Eye (tissue), 1 donor: ENCODE results near the gene CCDC158.
"Not testable (repeated sequence)": the region's sequence is repeated elsewhere in the genome, so short reads cannot be mapped to it uniquely, and the experiment has no call there.

Experiments
- DNase-seq: peaks from one replicate; pipeline ENCODE4 v3.0.0-alpha.2; 2015

Gene CCDC158

DNA sequence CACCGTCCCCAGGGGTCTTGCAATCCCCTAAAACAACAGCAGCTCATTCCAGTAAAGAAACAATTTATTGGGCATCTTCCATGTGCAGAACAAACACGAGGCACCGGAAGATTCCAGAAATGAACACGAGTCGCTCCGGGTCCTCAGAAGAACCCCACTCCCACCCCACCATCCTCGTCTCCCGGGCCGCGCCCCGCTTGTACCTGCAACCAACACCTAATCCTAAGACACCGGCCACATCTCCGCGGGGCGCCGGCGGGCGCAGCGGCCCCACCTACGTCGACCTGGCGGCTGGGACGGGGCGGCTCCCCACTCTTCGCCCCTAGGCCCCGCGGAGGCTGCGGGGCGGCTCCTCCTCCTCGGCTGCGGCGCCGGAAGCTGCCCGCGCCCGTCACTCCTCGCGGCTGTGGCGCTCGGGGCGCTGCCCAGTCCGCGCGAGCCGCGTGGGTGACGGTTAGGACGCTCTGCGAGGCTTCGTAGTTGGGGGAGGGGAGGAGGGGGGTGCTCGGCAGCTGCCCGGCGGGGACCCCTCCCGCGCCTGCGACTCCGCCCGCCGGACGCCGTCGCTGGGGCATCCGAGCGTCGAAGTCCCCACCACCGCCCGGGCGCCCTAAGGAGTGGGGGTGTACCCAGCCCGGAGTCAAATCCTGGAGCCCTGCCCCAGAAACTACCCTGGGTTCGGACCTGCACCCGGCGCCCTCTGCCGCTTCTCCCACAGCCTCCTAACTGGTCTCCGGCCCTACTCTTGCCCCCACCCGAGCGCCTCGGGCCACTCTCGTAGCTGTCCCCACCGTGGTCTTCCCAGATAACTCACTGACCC is at the start of gene CCDC158:
TSS of gene CCDC158 (minus strand) at position 380 of the 820 bp plus-strand sequence. CDS start 17,934 bp downstream, outside the sequence.
- DNase-seq = peak; percentile 75

DNA sequence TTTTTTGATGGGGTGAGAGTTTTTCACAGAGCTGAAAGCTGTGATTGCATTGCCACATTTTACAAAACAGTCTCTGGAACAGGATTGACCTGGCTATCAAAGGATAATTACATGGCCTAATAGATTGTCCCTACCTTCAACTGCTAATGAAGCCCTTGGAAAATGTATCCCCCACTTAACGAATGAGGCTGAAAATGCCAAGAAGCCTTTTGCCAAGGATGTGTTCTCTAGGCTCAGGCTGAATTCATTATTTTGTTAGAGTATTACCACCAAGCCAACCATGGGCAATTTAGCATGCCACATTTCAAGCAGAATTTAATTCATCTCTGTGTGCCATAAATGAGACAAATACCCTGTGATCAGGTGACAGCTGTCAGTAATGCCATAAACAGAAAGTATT is 49.6 kb upstream of the CCDC158 start:
- no peak for DNase-seq

DNA sequence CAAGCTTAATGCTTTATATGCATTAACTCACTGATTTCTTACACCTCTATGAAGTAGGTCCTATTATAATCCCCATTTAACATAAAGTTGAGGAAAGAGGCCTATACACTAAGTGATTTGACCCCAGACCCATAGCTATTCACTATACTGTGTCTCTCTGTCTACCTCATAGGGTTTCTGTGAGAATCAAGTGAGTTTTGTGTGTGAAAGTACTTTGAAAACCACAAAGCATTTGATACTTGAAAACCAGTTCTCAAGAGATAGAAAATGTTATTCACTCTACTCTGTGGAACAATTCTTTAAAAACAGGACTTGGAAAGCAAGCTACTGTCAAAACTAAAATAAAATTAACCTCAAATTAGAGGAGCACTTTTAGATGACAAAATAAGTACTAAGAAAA is 49.1 kb upstream of the CCDC158 start:
- DNase-seq = no peak

DNA sequence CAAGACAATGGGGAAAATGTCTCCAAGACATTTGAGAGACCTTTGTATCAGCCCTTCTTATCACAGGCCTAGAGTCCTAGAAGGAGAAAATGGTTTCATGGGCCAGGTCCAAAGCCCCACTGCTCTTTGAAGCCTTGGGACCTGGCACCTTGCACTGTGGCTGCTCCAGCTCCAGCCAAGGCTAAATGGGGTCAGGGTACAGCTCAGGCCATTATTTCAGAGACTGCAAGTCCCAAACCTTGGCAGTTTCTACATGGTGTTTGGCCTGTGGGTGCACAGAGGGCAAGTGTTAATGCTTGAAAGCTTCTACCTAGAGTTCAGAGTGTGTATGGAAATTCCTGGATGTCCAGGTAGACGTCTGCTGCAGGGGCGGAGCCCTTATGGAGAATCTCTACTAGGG is 42.6 kb upstream of the CCDC158 start:
- no peak for DNase-seq

DNA sequence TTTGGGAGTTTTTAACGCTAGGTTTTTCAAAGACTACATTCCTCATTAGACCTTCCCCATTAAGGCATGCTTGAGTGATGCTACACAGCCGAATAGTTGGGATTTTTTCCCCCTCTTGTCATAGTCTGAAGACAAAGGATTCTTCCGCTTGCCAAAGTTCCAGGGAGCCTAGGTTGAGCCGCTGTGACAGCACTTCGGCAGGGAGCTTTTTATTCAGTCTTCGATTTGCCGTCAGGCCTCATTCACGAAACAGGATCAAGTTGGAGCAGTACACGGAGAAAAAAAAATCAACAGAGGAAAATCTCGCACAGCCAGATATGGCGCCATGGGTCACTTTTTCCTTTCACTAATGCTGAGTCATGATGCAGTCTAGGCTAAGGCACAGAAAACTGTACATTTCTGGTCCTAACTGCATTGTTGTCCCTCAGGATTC is 38.4 kb upstream of the CCDC158 start:
- DNase-seq = peak; percentile 96

DNA sequence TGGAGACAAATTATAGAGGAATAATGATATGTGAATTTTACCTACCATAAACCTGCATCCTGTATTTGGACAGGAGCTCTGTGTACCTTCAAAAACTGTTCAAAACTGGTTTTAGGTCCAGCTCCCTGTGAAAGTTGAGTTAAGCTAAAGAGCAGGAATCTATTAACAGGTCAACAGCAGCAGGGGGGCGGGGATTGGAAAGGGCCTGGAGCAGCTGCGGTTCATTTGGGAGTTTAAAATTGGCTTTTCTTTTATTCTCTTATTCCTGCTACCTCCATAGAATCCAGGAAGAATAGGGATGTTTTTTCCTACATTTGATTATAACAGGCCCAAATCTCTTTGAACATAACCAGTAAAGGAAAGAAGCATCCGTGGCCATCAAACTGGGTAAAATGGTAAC is 37.9 kb upstream of the CCDC158 start:
- DNase-seq = peak; percentile 90

DNA sequence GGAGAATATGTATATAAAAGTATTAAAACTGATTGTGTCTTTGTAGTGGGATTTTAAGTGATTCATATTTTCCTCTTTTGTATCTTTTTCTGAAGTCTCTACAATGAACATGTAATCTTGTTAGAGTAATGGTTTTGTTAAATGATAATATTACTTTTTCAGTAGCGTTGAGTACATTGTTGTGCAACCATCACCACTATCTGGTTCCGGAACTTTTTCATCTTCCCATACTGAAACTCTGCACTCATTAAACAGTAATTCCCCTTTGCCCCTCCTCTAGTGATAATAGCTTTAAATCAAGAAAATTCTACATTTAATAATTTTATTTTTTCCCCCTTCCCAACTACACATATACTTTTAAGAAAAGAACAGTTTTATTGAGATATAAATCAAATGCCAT is 37.4 kb upstream of the CCDC158 start:
- no peak for DNase-seq

DNA sequence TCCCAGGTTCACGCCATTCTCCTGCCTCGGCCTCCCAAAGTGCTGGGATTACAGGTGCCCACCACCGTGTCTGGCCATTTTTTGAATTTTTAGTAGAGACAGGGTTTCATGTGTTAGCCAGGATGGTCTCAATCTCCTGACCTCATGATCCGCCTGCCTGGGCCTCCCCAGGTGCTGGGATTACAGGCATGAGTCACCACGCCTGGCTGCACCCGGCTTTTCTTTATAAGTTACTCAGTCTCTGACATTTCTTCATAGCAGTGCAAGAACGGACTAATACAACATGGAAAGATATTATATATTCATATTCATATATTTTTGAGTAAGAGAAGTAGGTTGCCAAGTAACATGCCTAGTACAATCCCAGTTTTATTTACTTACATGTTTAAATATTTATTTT is 36.9 kb upstream of the CCDC158 start:
- DNase-seq = no peak

DNA sequence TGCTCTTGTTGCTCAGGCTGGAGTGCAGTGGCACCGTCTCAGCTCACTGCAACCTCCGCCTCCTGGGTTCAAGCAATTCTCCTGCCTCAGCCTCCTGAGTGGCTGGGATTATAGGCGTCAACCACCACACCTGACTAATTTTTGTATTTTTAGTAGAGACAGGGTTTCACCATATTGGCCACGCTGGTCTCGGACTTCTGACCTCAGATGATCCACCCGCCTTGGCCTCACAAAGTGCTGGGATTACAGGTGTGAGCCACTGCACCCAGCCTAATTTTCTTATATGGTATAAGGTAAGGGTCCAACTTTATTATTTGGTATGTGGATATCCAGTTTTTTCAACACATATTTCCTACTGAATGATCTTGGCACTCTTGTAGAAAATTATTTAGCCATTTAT is 33.1 kb upstream of the CCDC158 start:
- not testable (repeated sequence) for DNase-seq

DNA sequence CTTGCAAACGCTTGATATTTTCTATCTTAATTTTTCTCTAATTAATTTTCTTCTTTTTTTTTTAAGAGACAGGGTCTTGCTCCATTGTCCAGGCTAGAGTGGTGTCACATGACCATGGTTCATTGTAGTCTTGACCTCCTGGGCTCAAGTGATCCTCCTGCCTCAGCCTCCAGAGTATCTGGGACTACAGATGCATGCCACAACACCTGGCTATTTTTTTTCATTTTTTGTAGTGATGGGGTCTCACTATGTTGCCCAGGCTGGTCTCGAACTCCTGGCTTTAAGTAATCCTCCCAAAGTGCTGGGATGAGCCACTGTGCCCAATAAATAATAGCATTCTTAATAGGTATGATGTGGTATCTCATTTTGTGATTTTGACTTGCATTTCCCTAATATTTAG is 32.3 kb upstream of the CCDC158 start:
- no peak for DNase-seq

DNA sequence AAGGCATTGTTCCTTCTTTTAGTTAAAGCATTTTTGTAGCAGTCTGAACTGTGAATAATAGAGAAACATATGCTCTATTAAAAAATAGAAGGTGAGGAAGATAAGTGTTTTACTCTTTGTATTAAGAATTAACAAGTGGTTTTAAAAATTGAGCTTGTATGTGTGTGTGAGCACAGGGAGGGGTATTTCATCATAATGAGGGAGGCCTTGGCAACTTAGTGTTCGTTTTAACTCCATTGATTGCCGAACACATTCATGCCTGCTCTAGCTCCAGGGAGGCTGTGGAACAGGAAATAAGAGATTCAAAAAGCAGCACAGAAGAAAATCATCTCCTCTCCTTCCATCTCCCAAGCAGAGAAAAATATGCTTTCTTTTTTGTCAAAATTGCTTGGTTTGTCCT is 28.9 kb upstream of the CCDC158 start:
- peak; percentile 82 for DNase-seq

DNA sequence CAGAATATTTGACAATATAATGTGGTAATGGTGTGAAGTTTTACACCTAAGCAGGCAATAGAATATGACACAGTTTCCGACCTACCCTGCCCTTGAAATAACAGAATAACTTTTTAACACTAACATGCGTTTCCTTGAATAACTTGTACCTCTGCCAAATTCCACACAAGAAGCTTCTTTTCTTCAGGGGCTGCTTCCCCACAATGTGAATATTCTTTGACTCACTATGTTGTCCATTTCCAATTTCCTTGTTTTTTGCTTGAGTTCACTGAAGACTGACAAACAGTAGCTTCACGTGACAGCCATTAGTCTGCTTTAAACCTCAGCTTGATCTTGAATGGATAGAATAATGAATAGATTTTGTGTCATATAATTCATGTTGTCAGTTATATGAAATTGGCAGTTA is 28.4 kb upstream of the CCDC158 start:
- peak; percentile 80 for DNase-seq

DNA sequence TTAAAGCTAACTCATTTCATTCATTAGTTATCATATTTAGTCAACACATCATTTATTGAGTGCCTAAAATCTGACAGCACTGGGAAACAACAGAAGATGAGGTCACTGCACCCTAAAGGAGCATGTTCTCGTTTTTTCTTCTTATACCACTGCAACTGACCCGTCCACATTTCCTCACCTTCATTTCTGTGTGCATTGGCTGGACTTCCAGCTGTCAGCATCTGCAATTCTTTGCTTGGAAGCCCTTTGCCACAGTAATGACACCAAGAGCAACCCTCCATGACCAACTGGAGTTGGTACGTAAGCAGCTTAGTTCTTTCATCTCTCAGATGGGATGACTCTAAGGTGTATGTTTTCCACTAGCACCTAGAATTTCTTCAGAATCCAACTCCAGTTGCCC is 27.3 kb upstream of the CCDC158 start:
- DNase-seq = peak; percentile 37

DNA sequence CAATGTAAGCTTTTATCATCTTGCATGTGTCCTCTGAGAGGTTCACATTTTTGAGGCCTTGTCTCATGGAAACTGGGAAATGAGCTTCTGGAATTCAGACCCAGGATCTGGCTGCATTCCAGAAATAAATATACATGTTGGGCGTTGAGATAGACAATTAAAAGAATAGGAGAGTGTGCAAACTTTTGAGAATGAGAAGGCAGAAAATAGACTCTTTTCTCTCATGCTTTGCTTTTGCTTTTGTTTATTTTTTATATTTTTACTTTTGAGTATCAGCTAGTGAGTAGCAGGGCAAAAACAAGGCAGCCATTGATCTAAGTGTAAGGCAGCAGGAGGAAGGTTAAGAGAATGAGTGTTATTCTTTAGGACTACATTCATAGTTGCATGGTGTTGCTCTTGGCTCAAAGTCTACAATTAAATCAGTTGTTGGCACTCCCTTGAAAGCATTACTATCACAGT is 26.5 kb upstream of the CCDC158 start:
- DNase-seq = no peak

DNA sequence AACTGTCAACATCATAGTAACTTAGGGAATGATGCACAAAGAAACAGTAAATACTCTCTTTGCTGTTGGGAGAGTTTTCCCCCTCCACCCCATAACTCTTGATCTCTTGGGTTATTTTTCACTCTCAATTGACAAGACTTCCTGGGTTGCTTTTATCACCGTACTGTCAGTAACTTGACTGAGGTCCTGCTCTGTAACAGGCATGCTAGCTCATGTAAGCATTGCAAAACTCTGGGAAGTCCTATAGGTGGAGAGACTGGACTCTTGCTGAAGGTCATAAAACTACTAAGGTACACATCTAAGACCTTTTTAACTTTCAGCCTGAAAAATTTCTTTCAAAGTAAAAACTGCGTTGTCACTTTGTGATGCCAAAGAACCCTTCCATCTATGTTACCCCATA is 25.0 kb upstream of the CCDC158 start:
- no peak for DNase-seq

DNA sequence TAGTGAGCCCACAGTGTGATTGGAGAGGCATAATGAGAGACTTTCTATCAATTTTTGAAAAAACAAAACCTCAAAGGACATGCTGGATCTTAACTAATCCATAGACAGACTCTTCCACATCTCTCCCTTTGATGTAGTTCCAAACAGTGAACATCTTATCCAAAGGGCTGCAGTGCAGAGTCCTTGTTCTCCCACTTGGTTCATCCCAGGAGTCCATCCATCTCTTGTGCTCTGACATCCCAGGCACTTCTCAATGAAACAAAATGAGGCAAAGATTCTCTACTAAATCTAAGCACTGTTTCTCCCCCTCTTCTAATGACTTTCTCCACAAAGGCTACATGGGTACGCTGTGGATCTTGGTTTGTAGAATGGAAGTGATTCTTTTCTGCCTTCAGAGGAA is 22.4 kb upstream of the CCDC158 start:
- no peak for DNase-seq

DNA sequence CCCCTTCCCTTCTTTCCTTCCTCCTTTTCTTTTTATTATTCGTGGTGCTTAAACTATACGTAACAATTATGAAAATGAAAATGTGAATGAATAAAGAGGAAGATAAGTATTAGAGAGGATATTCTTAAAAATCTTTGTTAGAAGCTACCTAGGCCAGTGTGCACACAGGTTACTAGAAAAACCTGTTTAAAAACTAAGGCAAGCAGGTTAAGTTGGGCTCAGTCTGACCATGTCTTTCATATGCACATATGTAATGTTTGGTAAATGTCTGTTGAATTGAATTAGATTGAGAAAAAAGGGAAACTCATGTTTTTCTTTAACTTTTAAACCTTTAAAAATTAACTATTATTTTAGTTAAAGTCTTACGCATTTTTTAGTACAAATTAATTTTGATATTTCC is 21.9 kb upstream of the CCDC158 start:
- no peak for DNase-seq

DNA sequence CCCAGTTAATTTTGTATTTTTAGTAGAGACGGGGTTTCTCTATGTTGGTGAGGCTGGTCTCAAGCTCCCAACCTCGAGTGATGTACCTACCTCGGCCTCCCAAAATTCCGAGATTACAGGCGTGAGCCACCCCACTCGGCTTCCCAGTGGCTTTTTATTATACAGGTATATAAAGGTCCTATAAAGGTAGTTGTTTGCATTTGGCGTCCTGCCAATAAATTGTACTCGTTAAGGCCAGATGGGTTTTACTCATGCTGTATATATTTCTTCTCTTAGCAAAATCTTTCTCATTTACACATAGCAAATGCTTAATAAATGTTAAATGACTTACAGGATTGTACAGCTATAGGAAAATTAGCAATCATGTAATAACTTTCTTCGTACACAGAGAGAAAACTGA is 20.9 kb upstream of the CCDC158 start:
- DNase-seq = no peak

DNA sequence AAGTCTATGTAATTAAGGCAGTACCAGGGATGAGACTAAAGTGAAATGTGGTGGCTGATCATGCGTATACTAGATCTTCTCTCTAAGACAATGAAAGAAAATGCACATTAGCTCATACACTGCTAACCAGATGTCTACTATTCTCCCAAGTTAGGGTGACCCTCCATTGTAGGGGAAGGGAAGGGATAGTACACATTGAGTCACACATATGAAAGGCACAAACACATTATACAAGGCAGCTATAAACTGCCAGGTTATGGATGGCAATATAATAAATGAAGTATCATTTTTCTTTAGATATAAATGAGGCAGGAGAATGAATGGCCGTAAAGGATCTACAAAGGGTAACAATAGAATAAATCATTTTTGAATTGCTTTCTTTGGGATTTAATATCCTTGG is 18.6 kb upstream of the CCDC158 start:
- no peak for DNase-seq

DNA sequence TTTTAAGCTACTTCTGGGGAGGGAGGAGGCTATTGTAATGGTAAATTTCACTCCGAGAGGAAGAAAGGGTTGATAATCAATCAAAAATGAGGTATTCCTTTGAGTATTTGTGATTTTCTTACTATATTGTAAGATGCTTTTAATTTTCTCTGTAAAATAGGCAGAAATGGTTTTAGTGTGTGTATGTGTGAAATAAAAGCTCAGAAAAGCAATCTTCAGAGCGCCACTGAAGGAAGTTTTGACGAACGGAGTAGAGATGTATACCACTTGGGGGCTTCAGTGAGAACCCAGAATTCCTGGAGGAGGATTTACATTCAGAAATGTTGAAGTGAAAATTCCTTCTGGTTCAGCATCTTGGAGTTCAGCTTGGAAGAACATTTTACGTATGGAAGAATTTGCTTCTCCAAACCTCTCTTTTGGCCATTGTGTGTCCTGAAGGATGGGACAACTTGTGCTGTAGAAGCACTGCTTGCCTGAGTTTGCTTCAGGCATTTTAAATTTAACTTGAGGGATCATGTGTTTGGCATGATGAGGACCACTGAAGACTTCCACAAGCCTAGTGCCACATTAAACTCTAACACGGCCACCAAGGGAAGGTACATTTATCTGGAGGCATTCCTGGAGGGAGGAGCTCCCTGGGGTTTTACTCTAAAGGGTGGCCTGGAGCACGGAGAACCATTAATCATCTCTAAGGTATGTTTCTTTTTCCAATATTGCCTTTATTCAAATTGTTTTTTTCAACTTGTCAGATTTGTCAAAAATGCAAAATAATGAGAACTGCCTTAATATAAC is 14.8 kb upstream of the CCDC158 start:
- peak; percentile 76 for DNase-seq

DNA sequence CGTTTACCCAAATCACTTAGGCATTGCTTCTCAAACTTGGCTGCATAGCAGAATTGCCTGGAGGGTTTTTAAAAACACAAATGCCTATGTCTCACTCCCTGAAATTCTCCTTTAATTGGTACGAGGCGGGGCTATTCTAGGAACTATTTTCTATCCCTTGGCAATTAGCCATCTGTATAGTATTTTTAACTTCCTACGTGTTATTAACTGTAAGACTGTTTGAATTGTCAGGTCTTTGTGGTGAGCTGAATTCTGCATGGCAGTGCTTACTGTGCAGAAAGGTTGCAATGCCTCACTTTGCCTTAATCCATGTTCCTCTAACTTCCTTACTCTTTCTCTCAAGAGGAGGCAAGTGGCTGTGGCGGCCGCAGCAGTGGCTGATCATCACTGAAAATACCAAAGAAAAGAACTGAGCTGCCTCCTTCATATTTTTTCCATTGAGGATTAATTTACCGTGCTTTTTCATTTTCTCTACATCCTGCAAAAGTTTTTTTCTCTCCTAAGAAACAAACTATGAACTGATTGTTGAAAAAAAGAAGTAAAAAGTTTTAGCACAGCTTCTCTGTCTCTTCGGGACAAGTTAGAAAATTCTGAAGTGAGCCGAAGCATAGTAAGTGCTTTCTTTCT is 14.1 kb upstream of the CCDC158 start, which contains the start of gene SHROOM3:
TSS of gene SHROOM3 (plus strand) at position 329 of the 627 bp plus-strand sequence. CDS start 824 bp downstream, outside the sequence.
- DNase-seq = peak; percentile 84

DNA sequence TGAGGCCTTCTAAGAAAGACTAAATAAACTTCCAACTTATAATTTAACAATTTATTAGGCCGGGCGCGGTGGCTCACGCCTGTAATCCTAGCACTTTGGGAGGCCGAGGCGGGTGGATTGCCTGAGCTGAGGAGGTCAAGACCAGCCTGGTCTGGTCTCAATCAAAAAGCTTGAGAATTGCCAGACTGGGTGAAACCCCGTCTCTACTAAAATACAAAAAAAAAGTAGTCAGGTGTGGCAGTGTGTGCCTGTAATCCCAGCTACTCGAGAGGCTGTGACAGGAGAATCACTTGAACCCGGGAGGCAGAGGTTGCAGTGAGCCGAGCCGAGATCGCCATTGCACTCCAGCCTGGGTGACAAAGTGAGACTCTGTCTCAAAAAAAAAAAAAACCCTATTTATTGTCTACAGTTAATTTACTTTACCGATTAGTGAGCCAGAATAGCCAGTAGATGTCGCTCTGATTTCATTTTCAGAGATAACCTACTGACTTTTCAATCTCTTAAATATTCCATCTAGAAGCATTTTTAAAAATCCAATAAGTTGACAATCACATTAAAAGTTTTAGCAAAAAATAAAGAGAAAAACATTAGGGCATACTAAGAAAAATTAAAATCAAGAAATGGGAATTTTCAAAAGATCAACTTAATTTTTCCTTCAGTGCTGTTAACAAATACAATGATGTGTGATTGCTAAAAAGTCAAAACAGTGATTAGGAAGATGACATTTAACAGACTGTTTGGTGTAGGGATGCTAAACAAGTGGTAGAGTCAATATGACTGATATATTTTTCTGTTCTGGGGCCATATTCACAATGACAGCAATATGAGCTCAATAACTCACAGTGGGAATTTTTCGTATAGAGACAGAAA is 9.8 kb upstream of the CCDC158 start:
- peak; percentile 88 for DNase-seq
